HCT116 (cell line): ENCODE results near the gene CLASP1. TPM values are rescaled to one million over a fixed set of nuclear protein-coding genes. Genes with fewer than 3 reads are reported as not detected.

Experiments used
- ATAC-seq: fragments of 200-7000 bp; cut with Tn5 transposase; 2 replicates; pipeline ENCODE4 v1.9.1; 2020; ENCODE audit warnings: mild to moderate bottlenecking, moderate library complexity
- BruUV-seq: library from RNA; stranded (reverse); fragments of 400-500 nt; replicated peaks from 2 replicates; lab custom pipeline; 2021; lab: Mats Ljungman, UMichigan
- CTCF ChIA-PET: fragments of 300-600 bp; sonication (Branson Sonifier 250); formaldehyde crosslinking; loops from one replicate; lab custom pipeline; 2021; ENCODE audit warnings: antibody characterized with exemption; lab: Charles Lee
- POLR2A ChIA-PET: fragments of 300-600, 350-600 bp; sonication (Branson Sonifier 250); formaldehyde crosslinking; loops from one replicate; lab custom pipeline; 2021; ENCODE audit warnings: antibody characterized with exemption; lab: Charles Lee
- RAD21 ChIA-PET, 2 experiments: fragments of 300-600 bp; sonication (Branson Sonifier 250); formaldehyde crosslinking; loops; one replicate each; lab custom pipeline; 2023; ENCODE audit warnings: low total read pairs in 2 of 2; ENCODE audit not compliant: uncharacterized antibody in 2 of 2, unreplicated experiment in 2 of 2, low non-redundant PET in 1 of 2; lab: Charles Lee
- DNase-seq: peaks from one replicate; pipeline ENCODE4 v3.0.0-alpha.2; 2010; ENCODE audit warnings: low read depth, low spot score
- H2AFZ ChIP-seq: fragments of 200-600 bp; shearing (Covaris generic), sonication (generic); 2 replicates; pipeline ENCODE4 v1.6.1; 2017; ENCODE audit warnings: low read depth, mixed run types, mixed read lengths, antibody characterized with exemption, low read length; ENCODE audit not compliant: poor library complexity, severe bottlenecking
- H3K27ac ChIP-seq: 2 replicates; pipeline ENCODE4 v1.5.1; 2012; ENCODE audit warnings: low read depth, low read length
- H3K27me3 ChIP-seq: fragments of 200-600 bp; sonication (generic); 2 replicates; pipeline ENCODE4 v1.6.1; 2016; ENCODE audit warnings: mixed run types, low read length, mixed read lengths; ENCODE audit not compliant: insufficient read depth
- H3K36me3 ChIP-seq, 2 experiments: fragments of 200-500 bp in 1 of 2; fragments of 200-600 bp in 1 of 2; sonication (Bioruptor generic) in 1 of 2; sonication (generic) in 1 of 2; 2 replicates each; pipeline versions ENCODE4 v1.5.1 to v1.6.1; 2014 to 2016; ENCODE audit warnings: low read length in 2 of 2, inconsistent platforms in 1 of 2, mixed read lengths in 1 of 2, mixed run types in 1 of 2; ENCODE audit not compliant: insufficient read depth in 2 of 2, control insufficient read depth in 1 of 2
- H3K4me1 ChIP-seq, 2 experiments: fragments of 200-600 bp in 1 of 2; sonication (generic) in 1 of 2; 2 replicates each; pipeline versions ENCODE4 v1.5.1 to v1.6.1; 2012 to 2017; ENCODE audit warnings: low read length in 2 of 2, inconsistent platforms in 1 of 2, mild to moderate bottlenecking in 1 of 2, mixed read lengths in 1 of 2, mixed run types in 1 of 2, moderate library complexity in 1 of 2; ENCODE audit not compliant: insufficient read depth in 2 of 2, control insufficient read depth in 1 of 2
- H3K4me2 ChIP-seq: fragments of 200-600 bp; sonication (generic); 2 replicates; pipeline ENCODE4 v1.6.1; 2017; ENCODE audit warnings: mixed run types, low read length, mixed read lengths
- H3K4me3 ChIP-seq, 2 experiments: fragments of 200-600 bp in 1 of 2; sonication (generic) in 1 of 2; replicated peaks in 1 of 2; 2 replicates each; pipeline ENCODE4 v1.5.1; 2011 to 2016; ENCODE audit warnings: low read length in 2 of 2, control low read depth in 1 of 2, low read depth in 1 of 2, mild to moderate bottlenecking in 1 of 2, mixed read lengths in 1 of 2, mixed run types in 1 of 2
- H3K79me2 ChIP-seq: fragments of 200-600 bp; sonication (generic); 2 replicates; pipeline ENCODE4 v1.6.1; 2017; ENCODE audit warnings: mild to moderate bottlenecking, mixed run types, low read length, moderate library complexity, mixed read lengths; ENCODE audit not compliant: insufficient read depth
- H3K9ac ChIP-seq: fragments of 200-600 bp; sonication (generic); 2 replicates; pipeline ENCODE4 v1.6.1; 2016; ENCODE audit warnings: low read length, mixed read lengths
- H3K9me2 ChIP-seq: fragments of 200-600 bp; sonication (generic), shearing (Covaris generic); 2 replicates; pipeline ENCODE4 v1.6.1; 2017; ENCODE audit warnings: mixed run types, mild to moderate bottlenecking, moderate library complexity; ENCODE audit not compliant: insufficient read depth
- H3K9me3 ChIP-seq, 2 experiments: fragments of 200-500 bp in 1 of 2; fragments of 200-600 bp in 1 of 2; sonication (Bioruptor generic) in 1 of 2; sonication (generic) in 1 of 2; 2 replicates each; pipeline ENCODE4 v1.6.1; 2014 to 2017; ENCODE audit warnings: low read length in 2 of 2, mixed read lengths in 2 of 2, inconsistent platforms in 1 of 2, low read depth in 1 of 2, mild to moderate bottlenecking in 1 of 2, mixed run types in 1 of 2, moderate library complexity in 1 of 2; ENCODE audit not compliant: control insufficient read depth in 1 of 2, insufficient read depth in 1 of 2
- H4K20me1 ChIP-seq: fragments of 200-600 bp; sonication (generic), shearing (Covaris generic); 2 replicates; pipeline ENCODE4 v1.6.1; 2017; ENCODE audit warnings: mixed run types, mild to moderate bottlenecking, moderate library complexity; ENCODE audit not compliant: insufficient read depth
- ATF3 ChIP-seq: IDR thresholded peaks from 2 replicates; pipeline ENCODE4 v1.6.1; 2012
- CBX3 ChIP-seq: IDR thresholded peaks from 2 replicates; pipeline ENCODE4 v1.6.1; 2012; ENCODE audit warnings: low read depth
- CEBPB ChIP-seq: IDR thresholded peaks from 2 replicates; pipeline ENCODE4 v1.6.1; 2012; ENCODE audit warnings: low read depth
- CTCF ChIP-seq, 3 experiments: fragments of 200-600 bp in 1 of 3; sonication (generic) in 1 of 3; IDR thresholded peaks in 2 of 3; conservative IDR thresholded peaks in 1 of 3; 2 replicates each; pipeline ENCODE4 v1.5.1; 2012 to 2017; ENCODE audit warnings: low read depth in 2 of 3, low read length in 2 of 3, antibody characterized with exemption in 1 of 3, borderline replicate concordance in 1 of 3, control low read depth in 1 of 3, mild to moderate bottlenecking in 1 of 3, mixed read lengths in 1 of 3, mixed run types in 1 of 3, moderate library complexity in 1 of 3; ENCODE audit not compliant: insufficient read depth in 1 of 3
- EGR1 ChIP-seq: IDR thresholded peaks from 2 replicates; pipeline ENCODE4 v1.6.1; 2012; ENCODE audit warnings: low read depth
- ELF1 ChIP-seq: IDR thresholded peaks from 2 replicates; pipeline ENCODE4 v1.6.1; 2012; ENCODE audit warnings: low read depth, borderline replicate concordance
- EZH2 ChIP-seq: fragments of 200-600 bp; sonication (generic); IDR thresholded peaks from 2 replicates; pipeline ENCODE4 v1.6.1; 2017; ENCODE audit warnings: antibody characterized with exemption, mixed run types
- EZH2phosphoT487 ChIP-seq: fragments of 200-600 bp; IDR thresholded peaks from 2 replicates; pipeline ENCODE4 v1.6.1; 2018; ENCODE audit warnings: antibody characterized with exemption, borderline replicate concordance
- FOSL1 ChIP-seq: IDR thresholded peaks from 2 replicates; pipeline ENCODE4 v1.6.1; 2012; ENCODE audit warnings: low read depth
- JUND ChIP-seq: IDR thresholded peaks from 2 replicates; pipeline ENCODE4 v1.6.1; 2012
- MAX ChIP-seq: IDR thresholded peaks from 2 replicates; pipeline ENCODE4 v1.6.1; 2012
- RAD21 ChIP-seq: IDR thresholded peaks from 2 replicates; pipeline ENCODE4 v1.6.1; 2012; ENCODE audit warnings: low read depth, mild to moderate bottlenecking
- SIN3A ChIP-seq: IDR thresholded peaks from 2 replicates; pipeline ENCODE4 v1.6.1; 2012; ENCODE audit warnings: low read depth
- SP1 ChIP-seq: IDR thresholded peaks from 2 replicates; pipeline ENCODE4 v1.6.1; 2012; ENCODE audit warnings: low read depth
- SRF ChIP-seq: IDR thresholded peaks from 2 replicates; pipeline ENCODE4 v1.6.1; 2012; ENCODE audit warnings: low read depth
- ZBTB33 ChIP-seq: IDR thresholded peaks from 2 replicates; pipeline ENCODE4 v1.6.1; 2011; ENCODE audit warnings: mild to moderate bottlenecking, low read length, moderate library complexity; ENCODE audit not compliant: insufficient replicate concordance; ENCODE audit errors: extremely low read depth
- ZFX ChIP-seq: fragments of 450-650 bp; IDR thresholded peaks from 2 replicates; pipeline ENCODE4 v1.6.1; 2017
- ZNF274 ChIP-seq: fragments of 200-500 bp; sonication (Bioruptor generic); IDR thresholded peaks from 2 replicates; pipeline ENCODE4 v1.6.1; 2014; ENCODE audit warnings: mild to moderate bottlenecking, low read depth, low read length, inconsistent platforms
- intact Hi-C: fragments of 100-400 bp; cut with micrococcal nuclease; formaldehyde crosslinking; loops from 2 replicates; pipeline ENCODE4 v1.10.0; 2022
- total RNA-seq: library from RNA; stranded (reverse); gene quantifications from one replicate; pipeline ENCODE4 v1.2.1, GENCODE V29; 2021; ENCODE audit not compliant: unreplicated experiment

The CLASP1 gene
- total RNA-seq, 1 experiment from 2014 or later, result 41.9 TPM

GRCh38 chr2:121349721-121350401 lies 299.4 kb downstream of the CLASP1 start:
- RAD21 ChIA-PET, result no interaction called here

More at GRCh38 chr2:121349721-121350401, 299.4 kb downstream of the CLASP1 start:
- DNase-seq, result no peak
- no peaks in the 10 kb centered on the region for H4K20me1 ChIP-seq
- H3K9ac ChIP-seq, result no peak overlapping the region
- no peaks in the 10 kb centered on the region for H3K9me2 ChIP-seq
- no TSS peak for BruUV-seq
- peaks cover 5 to 13% of the 10 kb centered on the region in 2 experiments; a peak in 2 of 4 replicates for H3K36me3 ChIP-seq
- H2AFZ ChIP-seq, result no peak overlapping the region
- ChIA-PET CTCF (no interaction called here), POLR2A (no interaction called here)
- no peaks in the 10 kb centered on the region for H3K4me1 ChIP-seq
- H3K27ac ChIP-seq, result no peak overlapping the region
- intact Hi-C loops, result no loop called here
- H3K4me2 ChIP-seq, result no peak overlapping the region
- ATAC-seq, result no peak
- no peaks in the 10 kb centered on the region for H3K9me3 ChIP-seq
- H3K79me2 ChIP-seq, result no peaks in the 10 kb centered on the region
- TF ChIP-seq JUND, result no peak
- no peak for TF ChIP-seq SP1
- TF ChIP-seq SRF, result no peak
- no peak for TF ChIP-seq ZFX
- TF ChIP-seq CEBPB, result no peak
- no peak for TF ChIP-seq CBX3
- no peak for TF ChIP-seq MAX
- no peak for TF ChIP-seq CTCF (IDR thresholded peaks at IDR 0.05 in 2 of 3, conservative IDR thresholded peaks at IDR 0.05 in 1 of 3; ENCODE audit: borderline replicate concordance in 1 of 3, insufficient read depth in 1 of 3, low read depth in 2 of 3, low read length in 2 of 3)
- TF ChIP-seq FOSL1, result no peak
- no peak for TF ChIP-seq ZBTB33
- TF ChIP-seq EGR1, result no peak
- TF ChIP-seq ELF1, result no peak
- TF ChIP-seq ZNF274, result no peak
- no peak for TF ChIP-seq SIN3A
- TF ChIP-seq EZH2phosphoT487, result no peak
- TF ChIP-seq RAD21, result no peak
- TF ChIP-seq ATF3, result no peak
- no peak for TF ChIP-seq EZH2
- TF ChIP-seq, all 23 proteins: peak for 0
- H3K4me3 ChIP-seq, result no peak overlapping the region
- H3K27me3 ChIP-seq, result no peaks in the 10 kb centered on the region
